Activated CD8-positive, alpha-beta memory T cell treated with anti-CD3 and anti-CD28 coated beads for 48 hours (primary cell): ENCODE results near the gene UNC5C.

Experiments used
- DNase-seq, 3 experiments: peaks; one replicate each; pipeline ENCODE4 v3.0.0-alpha.2; 2020; ENCODE audit warnings: low read depth in 2 of 3, low spot score in 2 of 3

The UNC5C gene

DNA sequence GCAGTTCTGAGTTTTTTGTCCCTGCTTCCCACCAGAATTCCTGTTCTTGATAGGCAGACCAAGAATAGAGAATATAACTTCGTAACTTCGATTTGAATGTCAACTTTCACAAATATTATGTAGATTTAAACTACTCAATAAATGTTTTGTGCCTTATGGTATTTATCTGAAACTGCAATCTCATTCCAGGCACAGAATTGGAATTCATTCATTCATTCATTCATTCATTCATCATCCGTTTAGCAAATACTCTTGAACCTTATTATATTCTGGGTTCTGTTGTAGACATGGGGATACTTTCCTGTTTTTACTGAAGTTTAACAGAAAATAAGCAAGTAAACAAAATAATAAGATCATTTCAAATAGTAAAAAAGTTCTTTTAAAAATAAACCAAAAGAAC, 324.4 kb downstream of the UNC5C start:
- no peak for DNase-seq

DNA sequence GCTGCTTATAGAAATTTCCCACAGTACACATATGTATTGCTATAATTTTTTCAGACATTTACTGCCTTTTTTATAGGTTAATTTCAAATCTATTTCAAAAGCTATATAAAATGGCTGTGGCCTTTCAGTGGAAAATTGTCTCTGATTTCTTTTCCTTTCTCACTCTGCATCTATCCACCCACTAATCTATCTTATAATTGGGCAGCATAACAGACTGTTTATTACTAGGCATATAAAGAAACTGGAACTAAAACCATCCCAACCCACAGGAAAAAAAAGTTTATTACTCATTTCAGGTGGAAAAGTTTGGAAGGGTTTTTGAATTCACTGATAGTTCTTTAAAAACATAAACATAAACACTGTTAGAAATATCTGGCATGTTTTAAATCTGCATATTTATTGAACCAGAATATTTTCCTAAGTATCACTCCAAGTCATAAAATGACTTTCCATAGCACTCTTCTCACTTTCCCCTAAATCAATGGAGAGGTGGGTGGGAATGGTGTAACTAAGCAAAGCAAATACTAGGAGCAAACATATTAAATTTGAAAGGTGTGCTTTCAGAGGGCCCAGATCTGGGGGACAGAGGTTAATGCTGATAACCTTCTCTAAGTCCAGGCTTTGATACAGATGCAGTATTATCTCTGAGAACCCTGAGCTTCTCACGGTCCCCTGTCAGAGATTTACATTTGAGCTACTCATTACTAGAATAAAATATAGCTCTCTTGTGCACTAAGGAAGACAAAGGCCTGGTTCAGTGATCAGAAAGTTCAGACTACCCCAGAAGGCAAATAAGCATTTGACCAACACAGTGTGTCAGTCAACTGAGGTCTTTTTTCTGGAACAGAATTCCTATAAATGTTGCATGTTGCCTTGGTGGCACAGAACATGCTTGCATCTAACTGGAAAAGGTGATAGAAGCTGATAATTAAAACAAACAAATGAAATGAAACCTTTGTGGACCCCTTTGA, 328.3 kb downstream of the UNC5C start:
- DNase-seq = no peak

DNA sequence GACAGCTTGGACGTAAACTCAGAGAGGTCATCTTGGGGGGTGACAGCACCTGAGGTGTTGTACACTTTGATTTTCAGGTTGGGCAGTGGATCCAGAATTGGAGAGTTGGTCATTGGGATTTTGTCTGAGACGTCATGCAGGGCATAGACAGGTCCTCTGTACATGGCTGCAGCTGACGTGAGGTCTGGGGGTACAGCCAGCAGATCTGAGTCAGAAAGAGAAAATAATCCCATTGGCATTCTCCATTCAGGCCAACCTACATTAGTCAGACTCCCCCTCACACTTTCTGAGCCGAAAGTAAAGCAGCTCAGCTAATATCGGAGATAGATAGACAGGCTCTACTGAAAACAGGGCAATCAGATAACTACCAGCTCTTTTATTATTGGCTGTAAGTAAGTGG, 329.7 kb downstream of the UNC5C start:
- DNase-seq = no peak

DNA sequence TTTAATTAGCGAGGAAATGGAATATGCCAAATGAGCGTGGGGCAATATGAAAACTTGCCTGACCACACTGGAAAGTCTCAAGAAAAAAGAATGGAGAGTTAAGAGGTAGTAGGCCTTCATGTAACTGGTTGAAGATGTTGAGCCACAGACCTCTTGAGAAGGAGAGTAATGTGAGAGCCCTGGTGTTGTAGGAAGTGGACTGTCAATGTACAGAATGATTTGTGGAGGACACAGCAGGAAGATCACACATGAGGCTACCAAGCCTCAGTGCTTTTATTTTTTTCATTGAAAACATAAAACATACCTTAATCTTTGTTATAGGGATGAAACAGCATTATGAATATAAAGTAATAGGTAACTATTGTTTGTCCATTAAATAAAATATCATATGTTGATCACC, 331.6 kb downstream of the UNC5C start:
- DNase-seq = no peak

DNA sequence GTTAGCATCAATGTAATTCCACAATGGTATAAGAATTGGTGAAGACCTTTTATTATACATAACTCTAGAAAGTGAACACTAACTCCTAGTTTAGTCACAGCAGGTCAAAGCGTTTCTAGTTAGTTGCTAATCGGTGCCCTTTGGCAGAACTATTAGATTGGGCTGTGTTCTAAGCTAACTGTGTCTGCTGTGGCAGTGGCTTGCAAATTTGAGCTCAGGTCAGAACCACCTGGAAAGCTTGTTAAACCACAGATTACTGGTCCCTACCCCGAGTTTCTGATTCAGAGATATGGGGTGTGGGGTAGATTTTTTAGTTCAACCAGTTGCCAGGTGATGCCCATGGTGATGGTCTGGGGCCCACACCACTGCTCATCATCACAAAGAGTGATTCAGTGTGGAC, 332.1 kb downstream of the UNC5C start:
- no peak for DNase-seq

DNA sequence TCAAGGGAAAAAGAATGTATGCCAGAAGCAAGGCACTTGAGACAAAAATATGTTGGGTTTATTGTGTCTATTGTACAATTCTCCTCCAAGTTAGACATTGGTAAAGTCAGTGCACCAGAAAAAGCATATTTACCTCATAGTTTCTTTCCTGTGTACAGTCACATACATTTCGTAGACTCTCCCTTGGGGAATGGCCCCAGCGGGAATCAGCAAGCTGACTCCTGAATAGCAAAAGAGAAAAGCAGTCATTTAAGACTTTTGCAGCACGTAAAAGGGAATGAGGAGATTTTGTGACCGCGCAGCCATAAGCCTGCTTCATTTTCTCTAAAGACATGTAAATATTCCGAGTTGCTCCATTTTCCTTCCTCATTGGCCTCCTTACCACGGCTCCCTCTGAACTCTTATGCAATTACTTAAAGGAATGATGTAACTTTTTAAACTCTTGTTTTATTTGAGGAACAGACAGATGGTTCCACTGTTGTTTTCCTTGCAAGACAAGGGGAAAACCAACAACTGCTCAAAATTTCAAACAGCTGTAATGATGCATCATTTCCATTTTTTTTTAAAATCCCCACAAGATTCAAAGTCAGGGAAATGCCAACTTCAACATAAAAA, 332.7 kb downstream of the UNC5C start:
- no peak for DNase-seq

DNA sequence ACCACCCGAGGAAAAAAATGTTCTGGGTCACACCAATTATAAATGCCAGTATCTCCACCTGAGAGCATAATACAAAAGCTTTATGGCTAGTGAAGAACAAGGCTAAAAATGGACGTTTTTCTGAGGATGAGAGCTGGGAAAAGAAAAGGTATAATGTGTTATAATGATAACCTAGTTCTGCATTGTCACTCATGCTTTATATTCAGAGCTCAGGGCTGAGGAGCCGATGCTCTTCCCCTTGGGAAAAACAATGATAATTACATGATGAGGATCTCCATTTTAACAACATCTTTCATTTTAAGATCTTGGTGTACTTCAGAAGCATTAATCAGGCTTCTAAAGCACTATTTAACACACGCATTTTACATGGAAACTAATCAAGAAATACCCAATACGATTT, 333.7 kb downstream of the UNC5C start:
- no peak for DNase-seq

DNA sequence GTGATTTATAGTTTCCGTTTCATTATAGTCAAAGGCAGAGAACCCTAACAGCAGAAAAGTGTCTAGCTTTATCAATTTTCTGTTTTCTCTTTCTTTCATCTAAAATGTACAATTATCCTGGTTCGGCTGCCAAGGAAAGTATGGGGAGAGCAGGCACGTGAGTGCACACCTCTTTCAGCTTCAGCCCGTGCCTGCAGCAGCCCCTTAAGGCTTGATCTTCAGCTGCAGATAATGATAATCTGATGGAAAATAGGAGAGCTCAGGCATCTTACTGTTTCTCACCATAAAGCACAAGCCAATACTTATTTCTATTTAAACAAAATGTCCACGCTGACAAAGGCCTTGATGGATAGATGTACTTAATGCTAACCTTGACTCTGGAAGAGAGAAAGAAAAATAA, 334.4 kb downstream of the UNC5C start:
- DNase-seq = no peak

DNA sequence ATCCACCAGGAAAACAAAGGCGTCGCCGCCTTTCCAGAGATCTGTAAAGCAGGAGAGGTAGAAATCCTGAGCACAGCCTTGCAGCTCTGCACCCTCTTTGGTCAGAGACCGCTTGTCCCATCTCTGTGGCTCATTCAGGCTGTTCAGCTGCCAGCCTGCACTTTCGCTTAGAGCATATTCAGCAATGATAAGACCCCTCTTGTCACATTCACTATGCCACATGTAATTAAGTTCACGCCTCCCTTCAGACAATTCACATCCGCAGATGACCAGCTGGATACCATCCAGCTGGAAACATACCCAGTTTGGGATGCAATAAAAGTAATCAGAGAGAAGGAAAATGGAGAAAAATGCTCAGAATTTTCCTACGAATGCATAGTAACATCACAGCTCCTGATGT, 335.4 kb downstream of the UNC5C start:
- DNase-seq = no peak

DNA sequence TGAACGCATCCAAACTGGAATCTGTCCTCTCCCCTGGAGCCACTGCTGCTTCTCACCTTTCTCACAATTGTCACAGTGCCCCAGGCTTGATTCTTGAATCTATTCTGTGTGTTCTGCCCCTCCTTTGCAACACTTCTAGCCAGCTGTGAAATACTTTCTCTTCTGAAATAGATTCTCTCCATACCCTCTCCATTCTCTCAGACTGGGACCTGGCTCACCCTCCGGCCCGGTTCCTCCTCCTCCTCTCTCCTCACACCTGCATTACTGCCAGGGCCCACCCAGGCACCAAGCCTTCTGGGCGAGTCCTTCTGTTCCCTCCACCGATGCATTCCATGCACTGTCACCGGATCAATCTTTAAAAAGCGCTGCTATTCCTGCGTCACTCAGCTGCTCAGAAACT, 336.1 kb downstream of the UNC5C start:
- DNase-seq = no peak

DNA sequence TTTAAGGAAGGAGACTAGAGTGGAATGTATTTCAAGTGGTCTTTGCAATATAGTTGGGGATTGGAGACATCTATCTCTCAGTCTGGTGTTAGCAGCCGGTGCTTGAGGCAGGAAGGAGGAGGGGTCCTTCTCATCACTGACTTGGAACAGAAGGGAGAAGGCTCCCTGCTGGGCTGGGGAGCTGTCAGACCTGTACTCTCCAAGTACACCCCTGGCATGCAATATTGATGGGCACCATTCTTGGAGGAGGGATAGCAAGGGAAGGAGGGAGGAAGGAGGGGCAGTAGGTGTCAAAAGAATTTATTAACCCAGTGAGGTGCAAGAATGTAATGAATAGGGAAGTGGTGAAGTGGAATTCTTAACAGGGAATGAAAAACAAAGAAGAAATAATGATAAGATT, 338.8 kb downstream of the UNC5C start:
- DNase-seq = no peak

DNA sequence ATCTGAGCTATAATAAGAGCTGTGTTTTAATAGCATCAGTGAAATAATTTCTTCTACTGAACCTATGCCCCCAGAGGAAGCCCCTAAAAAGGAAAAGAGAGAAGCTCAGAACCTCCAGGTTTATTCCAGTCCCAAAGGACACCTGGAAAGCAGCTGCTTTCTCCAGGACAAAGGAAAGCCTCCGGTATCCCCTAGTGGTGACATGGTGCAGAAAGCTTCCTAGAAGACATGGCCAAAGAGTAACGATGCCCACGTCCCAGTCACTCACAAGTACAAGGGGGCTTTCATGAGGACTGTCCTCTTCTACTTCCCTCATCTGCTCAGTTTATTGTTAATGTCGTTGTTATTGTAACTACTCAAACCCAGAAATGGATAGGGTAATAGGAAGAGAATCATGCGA, 343.9 kb downstream of the UNC5C start:
- DNase-seq = no peak

DNA sequence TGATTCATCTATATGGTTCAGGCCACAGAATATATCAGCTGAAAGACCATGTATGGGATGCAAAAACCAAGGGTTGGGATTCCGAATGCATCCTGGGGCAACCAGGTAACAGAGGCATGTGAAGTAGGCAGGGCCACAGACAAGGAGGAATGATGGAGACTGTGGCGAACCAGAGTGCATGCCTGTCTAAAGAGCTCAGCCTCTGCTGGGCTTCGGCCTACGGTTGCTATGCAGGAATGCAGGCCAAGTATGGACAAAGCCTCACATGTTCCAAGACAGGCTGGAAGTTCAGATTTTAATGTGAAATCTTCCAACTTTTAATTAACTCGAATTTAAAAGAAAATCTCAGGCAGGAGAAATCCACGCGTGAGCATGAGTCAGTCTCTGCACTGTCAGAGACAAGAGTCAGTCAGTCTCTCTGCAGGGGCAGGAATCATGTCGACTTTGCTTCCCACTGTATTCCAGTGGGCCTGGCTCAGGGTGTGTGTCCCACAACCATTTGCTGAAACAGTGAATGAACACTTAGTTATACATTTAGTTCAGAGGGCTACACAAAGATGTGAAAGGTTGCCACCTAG, 344.4 kb downstream of the UNC5C start:
- DNase-seq = no peak

DNA sequence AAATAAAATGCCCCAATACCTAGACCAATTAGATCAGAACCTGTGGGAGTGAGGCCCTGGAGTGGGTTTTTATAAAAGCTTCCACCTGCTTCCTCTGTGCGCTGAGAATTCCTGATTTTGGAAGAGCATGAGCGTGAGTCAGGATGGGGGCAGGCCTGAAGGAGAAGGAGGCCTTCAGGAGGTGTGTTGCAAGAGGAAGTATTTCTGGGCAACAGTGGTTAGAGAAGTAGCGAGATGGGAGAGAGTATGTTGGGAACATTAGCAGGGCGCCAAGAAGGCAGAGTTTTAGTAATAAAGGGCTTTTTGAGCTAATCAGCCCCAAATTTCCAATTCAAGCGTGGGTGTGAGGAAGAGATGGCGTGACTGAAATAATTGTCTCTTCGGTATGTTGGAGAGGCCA, 349.8 kb downstream of the UNC5C start:
- DNase-seq = no peak

DNA sequence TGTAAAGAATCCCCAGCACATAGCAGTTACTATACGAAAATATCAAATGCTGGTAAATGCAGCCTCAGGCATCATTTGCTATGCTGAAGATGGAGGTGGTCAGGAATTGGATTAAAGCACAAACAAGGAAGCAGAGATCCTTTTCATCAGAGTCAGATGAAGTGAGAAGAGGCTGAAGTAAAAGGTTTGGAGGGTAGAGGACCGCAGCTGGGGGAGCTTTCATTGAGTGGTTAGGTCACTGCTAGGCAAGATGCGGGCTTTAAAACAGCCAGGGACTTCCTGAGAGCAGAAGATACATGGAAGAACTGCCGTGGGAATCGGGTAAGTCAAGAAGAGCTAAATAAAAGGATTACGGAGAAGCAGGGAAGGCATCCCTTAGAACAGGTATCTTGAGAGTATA, 351.4 kb downstream of the UNC5C start:
- DNase-seq = no peak

DNA sequence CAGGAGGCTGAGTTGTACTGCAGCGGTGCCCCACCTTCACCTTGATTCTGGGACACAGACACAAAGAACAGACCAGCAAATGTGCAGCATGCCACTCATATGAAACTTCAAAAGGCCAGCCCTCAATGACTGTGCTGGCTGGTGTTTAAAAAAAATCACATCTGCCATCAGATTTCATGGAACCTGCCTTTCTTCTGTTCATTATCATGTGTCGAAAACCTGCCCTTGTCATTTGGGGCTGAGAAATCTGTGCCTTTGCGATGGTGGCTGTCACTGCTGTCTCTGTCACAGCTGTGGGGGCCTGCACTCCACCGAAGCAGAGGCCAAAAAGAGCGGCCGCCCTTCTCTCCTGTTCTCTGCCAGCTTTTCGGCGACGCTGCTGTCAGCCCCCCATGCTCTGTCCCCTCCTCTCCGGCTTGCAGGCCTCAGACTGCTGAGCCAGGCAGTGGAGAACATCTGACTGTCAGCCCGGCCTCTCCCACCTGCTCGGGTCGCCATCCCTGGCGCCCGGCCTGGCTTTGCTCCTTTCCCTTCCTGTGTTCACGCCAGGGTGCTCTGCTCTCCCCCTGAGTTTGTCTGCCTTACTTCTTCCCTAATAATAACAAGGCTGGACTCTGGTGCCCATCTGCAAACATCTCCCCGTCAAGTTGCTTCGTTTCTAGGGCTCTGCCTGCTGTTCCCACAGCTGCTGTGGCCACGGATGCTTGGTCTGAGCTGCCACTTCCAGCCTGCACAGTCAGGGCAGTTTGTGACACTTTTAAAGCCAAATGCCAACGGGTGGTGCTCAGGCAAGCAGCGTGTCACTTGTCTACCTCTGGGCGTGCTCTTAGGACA, 355.2 kb downstream of the UNC5C start:
- no peak for DNase-seq

DNA sequence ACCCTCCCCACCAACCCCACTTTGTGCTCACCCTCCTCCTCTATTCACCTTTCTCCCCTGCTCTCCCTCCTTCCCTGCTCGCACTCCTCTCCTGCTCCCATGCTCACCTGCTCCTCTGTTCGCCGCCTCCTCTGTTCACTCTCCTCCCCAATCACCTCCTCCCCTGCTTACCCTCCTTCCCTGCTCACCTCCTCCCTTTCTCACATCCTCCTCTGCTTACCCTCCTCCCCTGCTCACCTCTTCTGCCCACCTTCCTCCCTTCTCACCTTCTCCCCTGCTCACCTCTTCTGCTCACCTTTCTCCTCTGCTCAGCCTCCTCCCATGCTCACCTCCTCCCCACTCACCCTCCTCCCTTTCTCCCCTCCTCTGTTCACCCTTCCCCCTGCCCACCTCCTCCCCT, 357.2 kb downstream of the UNC5C start:
- DNase-seq = no peak

DNA sequence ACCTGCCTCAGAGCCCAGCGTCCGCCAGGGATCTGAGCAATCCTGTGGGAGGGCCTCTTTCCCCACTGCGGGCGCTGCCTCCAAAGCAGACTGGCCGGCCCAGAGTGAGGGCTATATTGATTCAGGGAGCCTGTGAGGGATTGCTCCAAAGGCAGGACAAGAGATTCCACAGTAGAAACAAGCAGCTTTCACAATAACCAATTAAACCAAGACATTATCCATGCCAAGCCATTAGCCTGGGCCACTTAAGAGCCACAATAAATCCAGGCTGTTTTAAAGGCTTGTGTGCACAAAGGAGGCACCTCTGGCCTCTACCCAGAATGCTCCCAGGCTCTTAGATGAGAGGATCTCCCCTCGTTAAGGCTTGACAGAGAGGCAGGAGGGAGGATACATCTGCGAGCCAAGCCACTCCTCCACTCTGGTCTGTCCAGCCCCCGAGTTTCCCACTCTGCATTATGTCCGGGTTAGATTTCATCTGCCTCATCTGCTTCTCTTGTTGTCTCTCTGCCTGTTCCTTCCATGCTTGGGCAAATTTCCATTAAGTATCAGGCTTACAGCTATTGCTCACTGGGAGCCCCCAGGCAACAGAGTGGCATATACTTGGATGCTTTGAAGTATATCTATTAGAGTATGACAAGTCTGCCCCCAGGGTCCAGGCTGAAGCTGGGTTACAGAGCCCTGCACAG, 357.9 kb downstream of the UNC5C start:
- no peak for DNase-seq

DNA sequence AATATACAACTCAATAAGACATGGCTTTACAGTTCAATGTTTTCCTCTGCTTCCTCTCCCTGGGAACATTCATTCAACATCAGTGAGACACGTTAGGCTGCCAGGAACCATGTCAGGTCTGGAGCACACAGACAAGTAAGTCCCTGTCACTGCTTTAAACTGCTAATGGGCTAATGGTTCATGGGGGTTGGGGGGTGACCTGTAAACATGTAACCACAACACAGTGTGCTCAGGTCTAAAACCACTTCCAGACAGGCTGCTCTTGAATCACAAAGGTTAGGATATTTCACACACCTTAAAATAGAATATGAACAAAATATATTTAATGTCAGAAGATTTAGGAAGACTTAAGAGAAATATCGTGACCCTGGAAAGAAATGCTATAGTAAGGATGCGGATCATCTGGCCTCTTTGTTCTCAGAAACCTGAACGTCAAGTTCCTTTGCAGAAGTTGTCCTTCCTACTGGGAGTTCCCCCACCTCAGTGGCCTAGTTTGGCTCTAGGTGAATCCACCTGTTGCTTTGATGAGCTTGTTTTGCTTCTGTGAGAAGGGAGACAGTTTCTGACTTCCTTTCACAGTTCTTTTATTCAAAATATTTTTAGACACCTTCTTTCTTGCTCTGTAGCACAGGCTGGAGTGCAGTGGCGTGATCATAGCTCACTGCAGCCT, 359.9 kb downstream of the UNC5C start:
- no peak for DNase-seq

DNA sequence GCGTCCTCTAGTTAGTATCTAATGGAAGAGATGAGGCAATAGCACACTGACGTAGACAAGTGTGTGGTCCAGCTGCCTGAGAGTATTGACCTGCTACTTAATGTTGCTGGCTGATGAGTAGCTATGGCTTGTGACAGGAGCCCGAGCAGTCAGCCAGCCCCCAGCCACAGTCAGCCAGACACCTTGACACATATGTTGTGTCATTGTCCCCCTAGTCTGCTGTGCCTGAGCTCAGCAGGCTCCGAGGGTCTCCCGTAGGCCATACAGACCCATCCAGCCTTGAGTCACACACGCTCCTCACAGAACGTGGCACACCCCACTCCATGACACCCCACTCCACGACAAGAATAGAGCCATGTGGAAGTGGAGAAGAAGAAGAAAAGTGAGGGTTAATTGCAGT, 362.1 kb downstream of the UNC5C start:
- no peak for DNase-seq
